ENCODE data around the gene TMTC1. TPM values are rescaled to one million over a fixed set of nuclear protein-coding genes. Genes with fewer than 3 reads are reported as not detected.

The TMTC1 gene
- total and polyA plus RNA-seq, 2 donors (not counting 1 experiment from before 2014, with no cell fraction given) = not detected

- Histone ChIP-seq H3K79me2 (ENCODE audit: control insufficient read depth, insufficient read depth, low read length) (no peaks in the 10 kb centered on the region), H3K4me1 (ENCODE audit: control insufficient read depth in 2 of 2, insufficient read depth in 2 of 2, low read length in 2 of 2) (no peaks in the 10 kb centered on the region), H3K4me3 (ENCODE audit: control extremely low read depth in 1 of 5, extremely low read depth in 1 of 5, insufficient read depth in 1 of 5, low read depth in 2 of 5, low read length in 4 of 5) (no peak overlapping the region), H3K4me2 (replicated peaks; ENCODE audit: low read depth, low read length, poor library complexity, severe bottlenecking) (no peak overlapping the region), H3K9me3 (ENCODE audit: control extremely low read depth in 1 of 3, control insufficient read depth in 2 of 3, insufficient read depth in 1 of 3, low read length in 2 of 3) (peaks cover 0 to 5% (median 0%) of the 10 kb centered on the region in 3 donors), H3K27ac (ENCODE audit: low read length in 2 of 2) (no peak overlapping the region), H4K20me1 (ENCODE audit: control insufficient read depth, insufficient read depth, low read length, poor library complexity, severe bottlenecking) (no peaks in the 10 kb centered on the region), H3K9ac (ENCODE audit: low read length) (no peak overlapping the region), H2AFZ (ENCODE audit: insufficient read depth, low read depth, low read length, poor library complexity, severe bottlenecking) (no peak overlapping the region), H3K36me3 (replicated peaks in 1 of 2; ENCODE audit: control extremely low read depth in 1 of 2, control insufficient read depth in 1 of 2, extremely low read depth in 1 of 2, insufficient read depth in 2 of 2, low read length in 1 of 2) (no peaks in the 10 kb centered on the region), H3K27me3 (replicated peaks in 1 of 4; ENCODE audit: control extremely low read depth in 1 of 4, control insufficient read depth in 3 of 4, insufficient read depth in 4 of 4, low read length in 3 of 4) (no peaks in the 10 kb centered on the region)
- ChIA-PET POLR2A (no interaction called here), CTCF (no interaction called here)
- no peaks in the 10 kb centered on the region for H3K27me3 Mint-ChIP-seq
- H3K4me1 Mint-ChIP-seq = no peaks in the 10 kb centered on the region
- TF ChIP-seq EZH2 (IDR thresholded peaks at IDR 0.05; ENCODE audit: borderline replicate concordance, insufficient read depth, low read depth, low read length, poor library complexity, severe bottlenecking) (no peak), CTCF (IDR thresholded peaks at IDR 0.05) (no peak)
- ATAC-seq (ENCODE audit: low read depth) (no peak), DNase-seq (no peak)
- WGBS (ENCODE audit: insufficient coverage) = 64% methylated on average over 5 of the region's 6 CpGs
- no peaks in the 10 kb centered on the region for H3K9me3 Mint-ChIP-seq (ENCODE audit: insufficient read depth)
- intact Hi-C loops (cut with micrococcal nuclease) = no loop called here
- no peak overlapping the region for H3K27ac Mint-ChIP-seq
- H3K4me3 Mint-ChIP-seq = no peak overlapping the region
Measured at GRCh38 chr12:29700761-29701481, 82.8 kb downstream of the TMTC1 start.

- no peak for DNase-seq
- no peaks in the 10 kb centered on the region for H3K27me3 ChIP-seq (replicated peaks in 1 of 4; ENCODE audit: control extremely low read depth in 1 of 4, control insufficient read depth in 3 of 4, insufficient read depth in 4 of 4, low read length in 3 of 4)
- no peaks in the 10 kb centered on the region for H4K20me1 ChIP-seq (ENCODE audit: control insufficient read depth, insufficient read depth, low read length, poor library complexity, severe bottlenecking)
- H3K79me2 ChIP-seq (ENCODE audit: control insufficient read depth, insufficient read depth, low read length) = no peaks in the 10 kb centered on the region
- H3K4me1 ChIP-seq (ENCODE audit: control insufficient read depth in 2 of 2, insufficient read depth in 2 of 2, low read length in 2 of 2) = no peaks in the 10 kb centered on the region
- POLR2A ChIA-PET = no interaction called here
- Mint-ChIP-seq H3K9me3 (ENCODE audit: insufficient read depth) (no peaks in the 10 kb centered on the region), H3K4me3 (no peak overlapping the region), H3K27me3 (no peaks in the 10 kb centered on the region), H3K27ac (no peak overlapping the region), H3K4me1 (no peaks in the 10 kb centered on the region)
- no peak for ATAC-seq (ENCODE audit: low read depth)
- peaks cover 0 to 5% (median 0%) of the 10 kb centered on the region in 3 donors for H3K9me3 ChIP-seq (ENCODE audit: control extremely low read depth in 1 of 3, control insufficient read depth in 2 of 3, insufficient read depth in 1 of 3, low read length in 2 of 3)
- intact Hi-C loops (cut with micrococcal nuclease) = no loop called here
- no peak overlapping the region for H3K9ac ChIP-seq (ENCODE audit: low read length)
- CTCF ChIA-PET = no interaction called here
- no peak overlapping the region for H3K4me3 ChIP-seq (ENCODE audit: control extremely low read depth in 1 of 5, extremely low read depth in 1 of 5, insufficient read depth in 1 of 5, low read depth in 2 of 5, low read length in 4 of 5)
- no CpG with 5 or more reads among the region's 1 CpG for WGBS (ENCODE audit: insufficient coverage)
- TF ChIP-seq EZH2 (IDR thresholded peaks at IDR 0.05; ENCODE audit: borderline replicate concordance, insufficient read depth, low read depth, low read length, poor library complexity, severe bottlenecking) = no peak
- no peak for TF ChIP-seq CTCF (IDR thresholded peaks at IDR 0.05)
- H3K4me2 ChIP-seq (replicated peaks; ENCODE audit: low read depth, low read length, poor library complexity, severe bottlenecking) = no peak overlapping the region
- H3K36me3 ChIP-seq (replicated peaks in 1 of 2; ENCODE audit: control extremely low read depth in 1 of 2, control insufficient read depth in 1 of 2, extremely low read depth in 1 of 2, insufficient read depth in 2 of 2, low read length in 1 of 2) = no peaks in the 10 kb centered on the region
- H3K27ac ChIP-seq (ENCODE audit: low read length in 2 of 2) = no peak overlapping the region
- H2AFZ ChIP-seq (ENCODE audit: insufficient read depth, low read depth, low read length, poor library complexity, severe bottlenecking) = no peak overlapping the region
Measured at GRCh38 chr12:29698756-29699155, 85.0 kb downstream of the TMTC1 start.

All from B cell (primary cell).